T-helper 2 cell treated with Interferon-gamma antibody and Interleukin-4, amounts not matched to agents 100 ng/mL and 5 ng/mL, for 36 hours (primary cell): ENCODE results near the gene SELENOV. TPM values are rescaled to one million over a fixed set of nuclear protein-coding genes. Genes with fewer than 3 reads are reported as not detected.

ENCODE experiments used
- intact Hi-C: fragments of 100-400 bp; cut with micrococcal nuclease; formaldehyde crosslinking; loops from one replicate; pipeline ENCODE4 v1.15.1; 2023
- total RNA-seq: library from RNA; stranded (reverse); gene quantifications from 2 replicates; pipeline ENCODE4 v1.2.3, GENCODE V29; 2022

The SELENOV gene
- total RNA-seq, 1 donor from 2014 or later = not detected

DNA sequence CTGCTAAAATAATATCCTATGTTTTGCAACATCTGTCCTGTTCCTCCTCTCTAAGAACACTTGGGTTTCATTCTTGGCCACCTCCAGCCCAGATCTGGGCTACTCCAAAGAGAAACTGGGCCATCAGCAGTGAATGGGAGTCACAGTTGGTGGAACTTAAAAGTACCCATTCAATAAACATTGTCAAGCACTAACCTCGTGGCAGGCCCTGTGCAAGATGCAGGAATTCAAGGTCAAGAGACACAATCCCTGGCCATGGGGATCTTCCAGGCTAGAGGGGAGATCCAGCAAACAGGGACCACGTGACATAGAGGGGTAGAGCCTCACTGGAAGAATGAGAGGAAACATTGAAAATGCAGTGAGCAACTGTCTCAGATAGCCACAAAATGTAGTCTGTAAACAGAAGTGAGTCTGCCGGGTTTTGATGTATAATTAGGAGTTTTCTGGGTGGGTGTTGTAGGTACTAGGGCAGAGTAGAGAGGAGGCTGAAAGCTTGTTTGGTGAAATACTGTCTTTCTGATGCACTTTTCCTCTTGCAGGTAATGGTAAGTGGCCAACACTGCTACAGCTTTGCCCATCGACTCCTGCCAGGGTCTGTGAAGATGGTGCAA, 39.9 kb downstream of the SELENOV start:
- intact Hi-C loops = no loop called here

DNA sequence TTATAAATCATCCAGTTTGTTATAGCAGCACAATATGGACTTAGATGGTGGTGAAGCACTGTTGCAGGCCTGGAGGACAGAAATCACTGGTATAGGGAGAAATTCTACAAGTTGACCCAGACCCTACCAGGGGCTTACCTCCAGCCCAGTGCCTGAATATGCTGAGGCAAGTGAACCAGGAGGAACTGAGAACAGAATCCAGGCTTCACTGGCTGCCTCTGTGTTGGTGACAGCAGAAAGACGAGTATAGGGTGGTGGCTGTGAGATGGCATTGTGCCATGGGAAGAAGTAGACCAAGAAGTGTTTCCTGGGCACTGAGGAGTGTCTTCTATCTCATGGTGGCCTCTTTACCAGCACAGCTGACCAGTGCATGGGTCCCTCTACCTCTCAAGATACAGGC, 40.9 kb downstream of the SELENOV start:
- intact Hi-C loops = no loop called here

DNA sequence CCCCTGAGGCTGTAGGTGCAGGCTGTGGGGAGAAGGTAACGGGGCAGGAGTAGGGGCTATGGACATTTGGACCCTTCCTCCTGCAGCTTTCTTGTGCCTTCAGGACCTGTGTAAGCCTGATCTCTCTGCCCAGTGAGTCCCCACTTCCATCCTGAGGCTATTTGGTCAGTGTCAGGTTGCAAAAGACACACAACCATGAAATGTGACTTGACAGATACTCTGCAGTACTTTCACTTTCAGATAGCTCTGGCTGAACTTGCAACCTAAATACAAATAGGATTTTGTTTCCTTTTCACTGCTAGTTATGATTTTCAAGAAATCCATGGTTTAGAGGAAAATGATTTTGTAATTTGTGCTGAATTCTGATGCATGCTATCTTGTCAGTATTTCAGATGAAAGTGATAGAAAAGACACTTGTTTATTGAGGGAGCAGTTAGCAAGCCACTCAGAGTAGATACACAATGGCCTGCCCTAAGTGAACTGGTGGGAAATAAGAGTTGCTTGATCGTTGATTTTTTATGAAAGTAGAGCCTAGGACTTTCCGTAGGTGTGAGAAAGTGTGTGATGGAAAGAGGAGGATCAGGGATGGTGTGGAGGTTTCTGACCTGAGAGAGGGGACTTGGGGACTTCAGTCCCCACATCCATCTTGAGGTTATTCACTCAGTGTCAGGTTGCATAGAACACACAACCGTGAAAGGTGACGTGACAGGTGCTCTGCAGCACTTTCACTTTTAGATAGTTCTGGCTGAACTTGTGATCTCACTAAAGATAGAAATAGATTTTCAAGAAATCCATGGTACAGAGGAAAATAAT, 43.1 kb downstream of the SELENOV start:
- intact Hi-C loops = no loop called here

DNA sequence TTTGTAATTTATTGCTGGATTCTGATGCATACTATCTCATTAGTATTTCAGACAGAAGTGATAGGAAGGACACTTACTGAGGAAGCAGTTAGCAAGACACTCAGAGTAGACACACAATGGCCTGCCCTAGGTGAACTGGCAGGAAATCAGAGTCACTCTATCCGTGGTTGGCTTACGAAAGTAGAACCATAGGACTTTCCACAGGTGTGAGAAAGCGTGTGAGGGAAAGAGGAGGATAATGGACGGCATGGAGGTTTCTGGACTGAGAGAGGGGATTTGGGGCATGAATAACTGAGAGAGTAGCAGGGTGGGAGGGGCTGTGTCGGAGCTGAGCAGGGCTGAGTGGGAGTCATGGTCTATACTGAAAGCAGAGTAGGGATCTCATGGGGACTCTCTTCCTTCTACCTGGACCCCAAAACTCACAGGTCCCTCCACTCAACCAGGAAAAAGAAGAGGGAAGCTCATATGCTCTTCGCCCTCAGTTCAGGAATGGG, 43.7 kb downstream of the SELENOV start:
- intact Hi-C loops = no loop called here

DNA sequence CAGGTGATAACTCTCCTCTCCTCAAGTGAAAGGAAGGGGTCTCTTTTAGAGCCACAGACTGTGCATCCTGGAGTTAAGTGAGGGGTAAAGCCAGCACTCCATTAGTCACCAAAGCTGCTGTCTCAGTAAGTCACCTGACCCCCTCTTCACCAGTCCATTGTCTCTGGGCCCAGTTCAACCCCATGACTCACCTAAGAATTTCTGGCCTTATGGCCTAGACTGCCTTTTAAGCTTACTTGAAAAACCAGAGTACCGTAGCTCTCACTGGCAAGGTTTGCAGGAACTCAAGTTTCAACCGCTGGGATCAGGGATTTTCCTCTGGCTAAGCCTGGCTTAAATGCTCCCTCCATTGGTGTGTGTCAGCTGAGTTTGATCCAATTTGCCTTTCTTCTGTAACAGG, 48.5 kb downstream of the SELENOV start:
- intact Hi-C loops = no loop called here

DNA sequence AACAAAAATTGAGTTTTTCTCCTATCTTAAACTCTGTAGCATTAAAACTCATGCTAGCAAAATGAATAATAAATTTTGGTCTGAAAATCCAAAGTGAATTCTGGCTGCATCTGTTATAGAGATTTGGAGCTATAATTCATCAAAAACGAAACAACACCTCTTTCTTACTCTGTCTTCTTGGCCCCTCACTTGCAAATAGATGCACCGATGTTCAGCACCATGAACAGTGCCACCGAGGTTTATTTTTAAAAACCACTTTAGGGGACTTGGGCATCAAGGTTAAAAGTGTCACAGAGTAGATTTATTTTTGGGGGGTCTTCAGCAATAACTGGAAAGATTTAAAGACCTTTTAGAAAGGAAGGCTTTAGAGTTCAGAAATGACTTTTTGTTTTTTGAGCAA, 51.1 kb downstream of the SELENOV start:
- intact Hi-C loops = no loop called here

DNA sequence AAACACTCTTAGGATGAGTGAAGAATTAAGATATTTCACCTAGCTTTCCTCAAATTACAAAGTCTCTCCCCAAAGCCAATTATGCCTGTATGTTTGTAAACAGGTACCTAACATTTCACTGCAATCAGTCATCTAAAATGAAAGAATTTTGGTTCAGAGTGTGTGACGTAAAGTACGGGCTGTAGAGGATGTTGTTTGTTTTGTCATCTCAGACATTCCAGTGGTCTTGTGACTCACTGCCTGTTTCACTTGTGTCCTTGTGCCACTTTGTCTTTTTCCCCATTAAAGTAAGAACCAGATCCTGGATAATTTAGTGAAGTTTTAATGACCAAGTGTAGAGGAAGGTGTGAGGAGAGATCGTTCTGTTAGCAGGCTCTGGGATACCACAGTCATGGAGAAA, 53.7 kb downstream of the SELENOV start:
- intact Hi-C loops = no loop called here

Other genes starting within 250 kb of the SELENOV start
- not detected in 2 replicates for gene IFNL2, start 246.7 kb upstream of the SELENOV start, total RNA-seq
- 0.25 TPM in 1 of 2 replicates, not detected in the other for gene IFNL1, start 218.7 kb upstream of the SELENOV start, total RNA-seq
- gene LRFN1, start 194.3 kb upstream of the SELENOV start, total RNA-seq = 4.3 and 4.8 TPM in 2 replicates
- gene GMFG, start 179.1 kb upstream of the SELENOV start, total RNA-seq = 640 and 657 TPM in 2 replicates
- gene SAMD4B, start 172.7 kb upstream of the SELENOV start, total RNA-seq = 45.2 and 46.1 TPM in 2 replicates
- gene PAF1, start 124.0 kb upstream of the SELENOV start, total RNA-seq = 43.9 and 46.7 TPM in 2 replicates
- gene MED29, start 123.8 kb upstream of the SELENOV start, total RNA-seq = 35.3 and 35.8 TPM in 2 replicates
- gene ZFP36, start 108.3 kb upstream of the SELENOV start, total RNA-seq = 74.0 and 79.7 TPM in 2 replicates
- gene PLEKHG2, start 102.5 kb upstream of the SELENOV start, total RNA-seq = 57.3 and 61.0 TPM in 2 replicates
- 2,392 and 2,430 TPM in 2 replicates for gene RPS16, start 79.2 kb upstream of the SELENOV start, total RNA-seq
- gene SUPT5H, start 69.6 kb upstream of the SELENOV start, total RNA-seq = 150 and 153 TPM in 2 replicates
- 65.1 and 69.0 TPM in 2 replicates for gene TIMM50, start 34.3 kb upstream of the SELENOV start, total RNA-seq
- gene DLL3, start 16.2 kb upstream of the SELENOV start, total RNA-seq = 0.45 and 0.73 TPM in 2 replicates
- 2.9 and 3.8 TPM in 2 replicates for gene EID2B, start 17.7 kb downstream of the SELENOV start, total RNA-seq
- gene EID2, start 25.0 kb downstream of the SELENOV start, total RNA-seq = 14.3 and 15.8 TPM in 2 replicates
- not detected in 2 replicates for gene LGALS13, start 87.4 kb downstream of the SELENOV start, total RNA-seq
- gene LGALS16, start 140.8 kb downstream of the SELENOV start, total RNA-seq = not detected in 2 replicates
- not detected in 2 replicates for gene LGALS14, start 189.3 kb downstream of the SELENOV start, total RNA-seq
- 1.6 and 1.9 TPM in 2 replicates for gene CLC, start 222.9 kb downstream of the SELENOV start, total RNA-seq